ENCODE data around the gene TMPO.
"Not testable (repeated sequence)": the region's sequence is repeated elsewhere in the genome, so short reads cannot be mapped to it uniquely, and the experiment has no call there.

The TMPO gene

GRCh38 chr12:98511806-98512205, 3.6 kb upstream of the TMPO start:
- DNase-seq (ENCODE audit: low read depth): not testable (repeated sequence)

GRCh38 chr12:98513379-98514322, 1.7 kb upstream of the TMPO start:
- DNase-seq (ENCODE audit: low read depth): no peak

- DNase-seq (ENCODE audit: low read depth): no peak
Measured at GRCh38 chr12:98514982-98515286, 456 bp upstream of the TMPO start.

GRCh38 chr12:98516111-98516873, 902 bp downstream of the TMPO start:
- no peak for DNase-seq (ENCODE audit: low read depth)

GRCh38 chr12:98519257-98519907, 4.0 kb downstream of the TMPO start:
- no peak for DNase-seq (ENCODE audit: low read depth)

- no peak for DNase-seq (ENCODE audit: low read depth)
Measured at GRCh38 chr12:98530068-98530467, 14.7 kb downstream of the TMPO start.

- no peak for DNase-seq (ENCODE audit: low read depth)
Measured at GRCh38 chr12:98532687-98533304, 17.4 kb downstream of the TMPO start.

- no peak for DNase-seq (ENCODE audit: low read depth)
Measured at GRCh38 chr12:98533723-98534251, 18.4 kb downstream of the TMPO start.

- DNase-seq (ENCODE audit: low read depth): no peak
Measured at GRCh38 chr12:98538031-98538430, 22.6 kb downstream of the TMPO start.

- no peak for DNase-seq (ENCODE audit: low read depth)
Measured at GRCh38 chr12:98543701-98544100, 28.3 kb downstream of the TMPO start.

GRCh38 chr12:98544751-98545150, 29.4 kb downstream of the TMPO start:
- no peak for DNase-seq (ENCODE audit: low read depth)

GRCh38 chr12:98549371-98550110, 34.2 kb downstream of the TMPO start:
- DNase-seq (ENCODE audit: low read depth): no peak

GRCh38 chr12:98551787-98552186, 36.4 kb downstream of the TMPO start:
- DNase-seq (ENCODE audit: low read depth): no peak

GRCh38 chr12:98558097-98558496, 42.7 kb downstream of the TMPO start:
- not testable (repeated sequence) for DNase-seq (ENCODE audit: low read depth)

GRCh38 chr12:98559666-98560065, 44.3 kb downstream of the TMPO start:
- DNase-seq (ENCODE audit: low read depth): no peak

- DNase-seq (ENCODE audit: low read depth): no peak
Measured at GRCh38 chr12:98561846-98562245, 46.5 kb downstream of the TMPO start.

GRCh38 chr12:98572010-98572409, 56.6 kb downstream of the TMPO start:
- DNase-seq (ENCODE audit: low read depth): no peak

GRCh38 chr12:98574110-98574509, 58.7 kb downstream of the TMPO start:
- no peak for DNase-seq (ENCODE audit: low read depth)

GRCh38 chr12:98575013-98575412, 59.6 kb downstream of the TMPO start:
- DNase-seq (ENCODE audit: low read depth): no peak

- DNase-seq (ENCODE audit: low read depth): not testable (repeated sequence)
Measured at GRCh38 chr12:98576795-98577194, 61.4 kb downstream of the TMPO start.

- no peak for DNase-seq (ENCODE audit: low read depth)
Measured at GRCh38 chr12:98578392-98578791, 63.0 kb downstream of the TMPO start.

All from CMK (cell line).